HG03175 (cell line): ENCODE results near the gene FGF23.

Experiments used
- ATAC-seq: cut with Tn5 transposase; IDR thresholded peaks from one replicate; pipeline ENCODE4 v1.9.1; 2021; ENCODE audit warnings: mild to moderate bottlenecking, moderate library complexity; ENCODE audit not compliant: unreplicated experiment

The FGF23 gene

GRCh38 chr12:4320497-4320852, 59.0 kb downstream of the FGF23 start:
- peak; percentile 39 for ATAC-seq
